Measurements from ENCODE around the gene SAMM50. TPM values are rescaled to one million over a fixed set of nuclear protein-coding genes. Genes with fewer than 3 reads are reported as not detected.
A peak's percentile ranks its signal among the peaks of the same experiment; 100 is the strongest.
"Not testable (repeated sequence)": the region's sequence is repeated elsewhere in the genome, so short reads cannot be mapped to it uniquely, and the experiment has no call there.

Gene SAMM50
- total RNA-seq, 1 donor from 2014 or later, result 23.6 TPM

DNA sequence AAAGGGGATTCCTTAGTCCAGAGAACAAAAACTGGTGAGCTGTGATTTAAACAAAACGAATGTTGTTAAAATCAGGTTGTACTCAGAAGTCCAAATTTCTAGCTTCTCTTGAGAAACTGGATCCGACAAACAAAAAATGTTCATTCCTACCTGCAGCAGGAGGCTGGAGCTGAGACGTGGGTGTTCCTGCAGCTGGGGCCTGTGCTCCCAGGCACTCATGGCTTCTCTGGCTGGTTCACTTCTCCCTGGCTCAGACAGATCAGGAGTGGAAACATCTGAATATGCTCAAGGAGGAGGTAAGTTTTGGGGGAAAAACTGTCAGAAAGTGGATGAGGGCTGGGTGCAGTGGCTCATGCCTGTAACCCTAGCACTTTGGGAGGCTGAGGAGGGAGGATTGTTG, 44.1 kb downstream of the SAMM50 start:
- ATAC-seq, result no peak
- no peak for DNase-seq (ENCODE audit: low spot score)

DNA sequence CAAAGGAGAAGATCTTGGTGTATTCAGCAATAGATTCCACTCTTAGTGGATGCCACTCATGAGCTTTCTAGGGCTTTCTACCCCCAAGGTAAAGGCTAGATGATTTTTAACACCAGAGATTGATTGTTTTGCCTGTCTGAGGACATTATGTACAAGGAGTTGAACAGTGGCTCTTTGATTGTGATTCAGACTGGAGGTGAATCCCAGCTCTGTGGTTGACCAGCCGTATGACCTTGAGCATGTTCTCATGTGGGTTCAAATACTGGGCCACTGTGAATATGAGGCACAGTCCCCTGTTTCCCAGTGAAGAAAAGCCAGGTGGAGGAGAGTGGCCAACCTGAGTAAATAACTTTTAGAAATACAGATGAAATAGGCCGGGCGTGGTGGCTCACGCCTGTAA, 44.9 kb downstream of the SAMM50 start:
- DNase-seq (ENCODE audit: low spot score) (no peak), ATAC-seq (no peak)

DNA sequence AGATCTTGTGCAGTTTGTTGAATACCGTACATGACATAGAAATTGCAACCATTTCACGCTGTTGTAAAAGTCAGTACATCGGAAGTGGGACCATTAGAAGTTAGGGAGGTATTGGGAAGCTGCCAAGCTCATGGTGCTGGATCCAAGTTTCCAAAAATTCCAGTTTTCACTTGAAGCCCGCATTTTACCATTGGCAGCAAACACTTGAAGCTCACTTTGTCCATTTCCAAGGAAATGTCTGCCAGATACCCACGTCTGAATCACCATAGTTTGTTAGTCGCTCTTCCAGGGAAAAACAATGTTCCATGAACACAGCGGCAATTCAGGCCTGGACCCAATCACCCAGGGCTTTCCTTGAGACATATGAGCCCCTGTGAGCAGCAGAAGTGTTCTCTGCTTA, 46.3 kb downstream of the SAMM50 start:
- ATAC-seq (no peak), DNase-seq (ENCODE audit: low spot score) (no peak)

GRCh38 chr22:44002324-44002723, 47.1 kb downstream of the SAMM50 start:
- DNase-seq (ENCODE audit: low spot score), result no peak

DNA sequence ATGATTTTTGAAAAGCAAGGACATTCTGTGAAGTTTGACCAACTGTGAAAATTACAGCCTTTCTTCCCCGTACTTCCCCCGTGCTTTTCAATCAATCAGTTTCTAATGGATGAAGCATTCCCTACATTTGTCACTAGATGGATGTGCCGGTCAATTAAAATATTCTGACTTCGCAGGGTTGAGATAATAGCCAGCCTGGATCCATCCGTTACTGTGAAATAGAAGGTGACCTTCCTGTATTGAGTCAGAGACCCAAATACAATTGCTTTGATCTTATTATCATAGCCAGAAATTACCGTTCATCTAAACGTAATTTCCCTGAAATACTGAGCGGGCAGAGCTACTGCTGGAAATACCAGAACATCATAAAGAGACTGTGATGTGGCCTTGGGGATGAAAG, 47.8 kb downstream of the SAMM50 start:
- ATAC-seq, result no peak
- DNase-seq (ENCODE audit: low spot score), result no peak

More at GRCh38 chr22:44002324-44002723, 47.1 kb downstream of the SAMM50 start:
- no peak for ATAC-seq

DNA sequence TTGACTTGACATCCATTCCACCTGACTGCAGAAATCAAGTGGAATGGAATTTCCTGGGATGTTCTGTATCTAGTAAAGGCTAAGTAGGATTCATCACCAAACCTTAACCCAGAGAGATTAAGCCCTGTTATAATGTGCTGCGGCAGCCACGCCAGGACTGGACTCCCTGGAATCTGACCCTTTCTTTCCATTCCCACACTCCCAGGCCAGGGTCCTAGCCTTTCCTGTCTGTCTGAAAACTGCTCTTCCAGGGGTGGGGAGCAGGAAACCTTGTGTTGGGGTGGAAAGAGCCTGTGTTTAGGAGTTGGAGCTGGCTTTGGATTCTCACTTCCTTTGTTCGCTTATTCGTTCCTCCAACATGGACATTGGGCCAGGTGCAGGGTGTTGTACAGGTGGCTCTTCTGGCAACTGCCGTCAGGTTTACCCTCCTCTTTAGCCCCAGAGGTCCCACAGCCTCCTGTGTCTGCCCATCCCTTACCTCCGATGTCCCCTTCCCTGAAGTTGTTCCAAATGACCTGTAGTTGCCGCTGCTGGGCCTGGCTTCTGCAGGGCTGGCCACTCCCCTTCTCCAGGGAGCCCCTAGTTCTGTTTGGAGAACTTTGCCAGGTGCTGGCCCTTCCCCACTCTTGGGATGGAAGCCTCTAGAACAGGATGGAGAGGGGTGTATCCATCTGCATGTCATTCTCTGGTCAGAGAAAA, 48.3 kb downstream of the SAMM50 start:
- no peak for ATAC-seq
- no peak for DNase-seq (ENCODE audit: low spot score)

GRCh38 chr22:44004104-44004460, 48.8 kb downstream of the SAMM50 start:
- DNase-seq (ENCODE audit: low spot score) (no peak), ATAC-seq (no peak)

- DNase-seq (ENCODE audit: low spot score) (no peak), ATAC-seq (no peak)
These were observed 50.3 kb downstream of the SAMM50 start for GRCh38 chr22:44005524-44005923.

DNA sequence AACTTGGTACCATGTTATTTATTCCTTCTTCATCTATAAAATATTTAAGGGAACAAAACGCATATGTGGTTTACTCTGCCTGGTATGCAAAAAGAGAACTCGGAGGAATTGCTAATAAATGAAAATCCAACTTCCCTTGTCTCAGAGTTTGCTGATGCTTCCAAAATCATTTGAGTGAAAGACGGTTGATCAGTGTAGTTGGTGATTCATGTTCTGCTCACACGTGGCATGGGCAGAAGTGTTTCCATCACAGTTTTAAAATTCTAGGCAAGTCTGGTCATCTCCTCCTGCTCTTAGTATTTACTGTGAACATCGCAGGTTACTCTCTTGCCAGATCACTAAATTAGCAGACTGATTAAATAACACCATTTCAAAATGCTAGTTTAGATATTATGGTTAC, 56.9 kb downstream of the SAMM50 start:
- no peak for DNase-seq (ENCODE audit: low spot score)
- no peak for ATAC-seq

- DNase-seq (ENCODE audit: low spot score) (no peak), ATAC-seq (no peak)
These were observed 57.3 kb downstream of the SAMM50 start for GRCh38 chr22:44012591-44012990.

- no peak for DNase-seq (ENCODE audit: low spot score)
- no peak for ATAC-seq
These were observed 59.0 kb downstream of the SAMM50 start for GRCh38 chr22:44014241-44014640.

- ATAC-seq; DNase-seq (ENCODE audit: low spot score): not testable (repeated sequence)
These were observed 61.3 kb downstream of the SAMM50 start for GRCh38 chr22:44016586-44016985.

DNA sequence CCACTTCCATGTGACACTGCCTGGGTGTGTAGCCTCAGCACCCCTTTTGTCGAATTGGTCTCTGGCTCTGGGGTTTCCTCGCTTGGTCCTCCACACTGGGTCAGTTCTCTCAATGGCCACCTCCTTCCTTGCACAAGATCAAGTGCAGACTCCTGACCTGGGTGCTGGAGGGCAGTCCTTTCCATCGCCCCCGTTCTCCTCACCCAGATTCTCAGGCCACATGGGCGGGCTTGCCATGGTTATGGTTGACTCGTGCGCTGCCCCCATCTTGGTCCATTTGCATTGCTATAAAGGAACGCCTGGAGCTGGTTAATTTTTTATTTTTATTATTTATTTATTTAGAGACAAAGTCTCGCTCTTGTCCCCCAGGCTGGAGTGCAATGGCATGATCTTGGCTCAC, 63.4 kb downstream of the SAMM50 start:
- ATAC-seq (no peak), DNase-seq (ENCODE audit: low spot score) (no peak)

GRCh38 chr22:44019416-44019815, 64.2 kb downstream of the SAMM50 start:
- no peak for DNase-seq (ENCODE audit: low spot score)
- no peak for ATAC-seq

DNA sequence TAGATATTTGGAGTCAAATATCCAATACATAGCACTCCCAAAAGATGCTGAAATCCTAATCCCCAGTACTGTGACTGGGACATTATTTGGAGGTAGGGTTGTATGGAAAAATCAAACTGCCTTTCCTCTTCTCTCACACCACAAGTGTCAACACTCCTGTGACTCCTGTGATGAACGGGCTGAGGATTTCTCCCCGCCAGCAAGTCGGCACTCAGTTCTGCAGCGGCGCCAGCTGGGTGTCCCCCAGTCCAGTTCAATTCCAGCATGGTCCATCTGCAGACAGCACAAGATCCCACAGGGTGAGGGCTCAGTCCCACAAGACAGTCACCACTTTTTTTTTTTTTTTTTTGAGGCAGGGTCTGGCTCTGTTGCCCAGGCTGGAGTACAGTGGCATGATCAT, 64.6 kb downstream of the SAMM50 start:
- DNase-seq (ENCODE audit: low spot score), result no peak
- ATAC-seq, result no peak

DNA sequence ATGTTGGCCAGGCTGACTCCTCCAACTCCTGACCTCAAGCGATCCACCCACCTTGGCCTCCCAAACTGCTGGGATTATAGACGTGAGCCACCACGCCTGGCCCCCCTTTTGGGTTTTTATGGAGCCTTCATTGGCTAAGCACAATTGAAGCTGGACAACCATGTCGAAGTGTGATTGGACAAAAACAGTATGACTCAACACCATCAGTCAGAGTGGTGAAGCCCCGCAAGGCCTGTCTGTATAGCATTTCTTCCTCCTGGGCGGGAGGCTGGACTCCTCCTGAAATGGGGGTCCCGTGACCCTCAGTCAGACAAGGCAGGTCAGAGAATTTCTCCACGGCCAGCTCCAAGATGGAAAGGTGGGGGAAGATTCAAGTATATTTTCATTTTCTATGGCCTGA, 65.7 kb downstream of the SAMM50 start:
- DNase-seq (ENCODE audit: low spot score) (no peak), ATAC-seq (no peak)

GRCh38 chr22:44023404-44024287, 68.4 kb downstream of the SAMM50 start:
- DNase-seq (ENCODE audit: low spot score), result peak; percentile 59
- ATAC-seq, result peak; percentile 77

DNA sequence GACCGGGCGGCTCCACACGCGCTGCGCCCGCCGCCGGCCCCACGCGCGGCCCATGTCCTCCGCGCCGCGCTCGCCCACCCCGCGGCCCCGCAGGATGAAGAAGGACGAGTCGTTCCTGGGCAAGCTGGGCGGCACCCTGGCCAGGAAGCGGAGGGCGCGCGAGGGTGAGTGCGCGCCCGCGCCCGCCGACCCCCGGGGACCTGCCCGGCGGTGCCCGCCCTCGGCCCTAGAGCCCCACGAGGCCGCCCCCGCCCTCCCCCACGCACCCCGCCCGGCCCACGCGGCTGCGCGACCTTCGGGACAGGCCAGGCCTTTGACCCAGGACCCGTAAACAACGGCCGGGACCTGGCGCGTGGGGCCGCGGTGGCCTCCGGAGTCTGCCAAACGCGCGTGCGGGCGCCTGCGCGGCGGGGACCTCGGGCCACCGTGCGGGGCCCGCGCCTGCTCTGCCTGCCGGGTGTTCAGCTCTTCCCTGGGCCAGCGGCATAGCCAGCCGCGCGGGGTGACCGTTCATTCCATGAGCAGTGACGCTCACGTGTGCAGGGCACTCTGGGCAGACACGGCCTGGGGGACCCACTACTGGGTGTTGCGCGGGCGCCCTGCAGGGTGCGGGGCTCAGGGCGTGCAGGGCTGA, 69.2 kb downstream of the SAMM50 start, which contains the start of gene PARVB:
TSS of gene PARVB (plus strand) at position 15 of the 634 bp plus-strand sequence. CDS start at position 53, 38 bp downstream.
- DNase-seq (ENCODE audit: low spot score), result peak; percentile 62
- ATAC-seq, result peak; percentile 61

GRCh38 chr22:44025171-44026065, 70.2 kb downstream of the SAMM50 start:
- no peak for DNase-seq (ENCODE audit: low spot score)
- ATAC-seq, result no peak

- DNase-seq (ENCODE audit: low spot score), result no peak
- no peak for ATAC-seq
These were observed 70.9 kb downstream of the SAMM50 start for GRCh38 chr22:44026066-44026629.
